ENCODE data around the gene SKAP1. TPM values are rescaled to one million over a fixed set of nuclear protein-coding genes. Genes with fewer than 3 reads are reported as not detected.
"Not testable (repeated sequence)": the region's sequence is repeated elsewhere in the genome, so short reads cannot be mapped to it uniquely, and the experiment has no call there.

The SKAP1 gene
- polyA plus RNA-seq, 4 donors = 9.9 to 13.6 (median 12.4) TPM

GRCh38 chr17:48451489-48451888 lies 21.5 kb upstream of the SKAP1 start:
- DNase-seq (ENCODE audit: low read depth in 4 of 4, low spot score in 2 of 4) = no peak

GRCh38 chr17:48449335-48449734 lies 19.3 kb upstream of the SKAP1 start:
- not testable (repeated sequence) for DNase-seq (ENCODE audit: low read depth in 4 of 4, low spot score in 2 of 4)

- no peak for DNase-seq (ENCODE audit: low read depth in 4 of 4, low spot score in 2 of 4)
These were observed 15.2 kb upstream of the SKAP1 start for GRCh38 chr17:48445248-48445620.

GRCh38 chr17:48444516-48445247 lies 14.7 kb upstream of the SKAP1 start:
- no peak for DNase-seq (ENCODE audit: low read depth in 4 of 4, low spot score in 2 of 4)

GRCh38 chr17:48443712-48444111 lies 13.7 kb upstream of the SKAP1 start:
- DNase-seq (ENCODE audit: low read depth in 4 of 4, low spot score in 2 of 4) = no peak

GRCh38 chr17:48442819-48443218 lies 12.8 kb upstream of the SKAP1 start:
- DNase-seq (ENCODE audit: low read depth in 4 of 4, low spot score in 2 of 4) = no peak

GRCh38 chr17:48441862-48442261 lies 11.8 kb upstream of the SKAP1 start:
- DNase-seq (ENCODE audit: low read depth in 4 of 4, low spot score in 2 of 4) = no peak

- DNase-seq (ENCODE audit: low read depth in 4 of 4, low spot score in 2 of 4) = no peak
These were observed 11.3 kb upstream of the SKAP1 start for GRCh38 chr17:48441231-48441711.

GRCh38 chr17:48440669-48441068 lies 10.7 kb upstream of the SKAP1 start:
- no peak for DNase-seq (ENCODE audit: low read depth in 4 of 4, low spot score in 2 of 4)

- DNase-seq (ENCODE audit: low read depth in 4 of 4, low spot score in 2 of 4) = peak in 1 of 4 donors; percentile 64
These were observed 10.0 kb upstream of the SKAP1 start for GRCh38 chr17:48439875-48440505.

GRCh38 chr17:48439110-48439850 lies 9.3 kb upstream of the SKAP1 start:
- DNase-seq (ENCODE audit: low read depth in 4 of 4, low spot score in 2 of 4) = no peak

- no peak for DNase-seq (ENCODE audit: low read depth in 4 of 4, low spot score in 2 of 4)
These were observed 8.6 kb upstream of the SKAP1 start for GRCh38 chr17:48438516-48439061.

- DNase-seq (ENCODE audit: low read depth in 4 of 4, low spot score in 2 of 4) = no peak
These were observed 3.9 kb upstream of the SKAP1 start for GRCh38 chr17:48433896-48434295.

GRCh38 chr17:48432820-48433775 lies 3.1 kb upstream of the SKAP1 start:
- DNase-seq (ENCODE audit: low read depth in 4 of 4, low spot score in 2 of 4) = no peak

- DNase-seq (ENCODE audit: low read depth in 4 of 4, low spot score in 2 of 4) = no peak
These were observed 858 bp downstream of the SKAP1 start for GRCh38 chr17:48429156-48429555.

GRCh38 chr17:48427598-48427997 lies 2.4 kb downstream of the SKAP1 start:
- no peak for DNase-seq (ENCODE audit: low read depth in 4 of 4, low spot score in 2 of 4)

GRCh38 chr17:48426761-48427500 lies 3.1 kb downstream of the SKAP1 start:
- no peak for DNase-seq (ENCODE audit: low read depth in 4 of 4, low spot score in 2 of 4)

GRCh38 chr17:48426019-48426665 lies 3.9 kb downstream of the SKAP1 start:
- no peak for DNase-seq (ENCODE audit: low read depth in 4 of 4, low spot score in 2 of 4)

GRCh38 chr17:48422060-48422459 lies 8.0 kb downstream of the SKAP1 start:
- DNase-seq (ENCODE audit: low read depth in 4 of 4, low spot score in 2 of 4) = not testable (repeated sequence)

Data from left renal cortex interstitium (tissue), 4 donors.